NCI-H446 treated with DMSO at 0.1 percent for 48 hours (cell line): ENCODE measurements around the gene AVP.

Experiments
- DNase-seq: peaks from one replicate; lab custom pipeline; 2025; lab: John Stamatoyannopoulos, UW

The AVP gene

DNA sequence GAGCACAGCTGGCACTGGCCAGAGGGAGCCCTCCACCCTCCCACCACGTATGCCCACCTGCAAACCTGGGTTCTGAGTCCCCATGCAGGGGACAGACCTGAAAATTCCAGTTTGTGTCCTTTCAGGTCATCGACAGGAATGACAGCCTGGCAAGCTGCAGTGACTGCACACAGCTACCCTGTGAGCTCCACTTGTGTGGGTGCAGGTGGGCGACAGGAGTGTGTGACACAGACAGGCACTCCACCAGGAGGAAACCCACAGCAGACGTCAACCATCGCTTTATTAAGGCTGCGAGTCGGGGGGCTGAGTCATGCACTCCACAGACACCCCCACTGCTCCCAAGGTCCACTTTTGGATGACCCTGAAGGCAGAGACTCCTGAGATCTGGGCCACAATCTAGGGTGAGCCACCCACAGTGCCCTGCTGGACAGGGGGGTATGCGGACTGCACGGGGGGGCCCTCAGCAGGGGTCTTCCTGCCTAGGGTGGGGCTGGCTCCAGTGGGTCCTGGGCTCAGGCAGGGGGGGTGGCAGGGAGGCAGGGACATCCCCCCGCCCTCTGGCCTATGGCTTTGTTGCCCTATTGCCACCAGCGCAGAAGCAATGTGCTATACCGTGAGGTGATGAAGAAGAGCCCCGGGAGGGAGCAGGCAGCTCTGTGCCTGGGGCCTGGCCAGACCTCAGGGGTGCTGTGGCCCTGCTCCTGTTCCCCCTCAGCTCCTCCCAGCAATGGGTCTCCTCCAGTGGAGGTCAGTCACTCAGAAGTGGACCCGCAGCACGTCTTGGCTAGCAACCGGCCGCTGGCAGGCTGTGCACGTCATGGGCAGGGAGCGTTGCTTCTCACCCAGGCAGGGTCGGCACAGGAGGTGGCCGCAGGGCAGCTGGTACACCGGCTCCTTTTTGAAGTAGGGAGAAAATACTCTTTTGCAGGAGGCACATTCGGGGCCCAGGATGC is 25.1 kb upstream of the AVP start:
- no peak for DNase-seq

DNA sequence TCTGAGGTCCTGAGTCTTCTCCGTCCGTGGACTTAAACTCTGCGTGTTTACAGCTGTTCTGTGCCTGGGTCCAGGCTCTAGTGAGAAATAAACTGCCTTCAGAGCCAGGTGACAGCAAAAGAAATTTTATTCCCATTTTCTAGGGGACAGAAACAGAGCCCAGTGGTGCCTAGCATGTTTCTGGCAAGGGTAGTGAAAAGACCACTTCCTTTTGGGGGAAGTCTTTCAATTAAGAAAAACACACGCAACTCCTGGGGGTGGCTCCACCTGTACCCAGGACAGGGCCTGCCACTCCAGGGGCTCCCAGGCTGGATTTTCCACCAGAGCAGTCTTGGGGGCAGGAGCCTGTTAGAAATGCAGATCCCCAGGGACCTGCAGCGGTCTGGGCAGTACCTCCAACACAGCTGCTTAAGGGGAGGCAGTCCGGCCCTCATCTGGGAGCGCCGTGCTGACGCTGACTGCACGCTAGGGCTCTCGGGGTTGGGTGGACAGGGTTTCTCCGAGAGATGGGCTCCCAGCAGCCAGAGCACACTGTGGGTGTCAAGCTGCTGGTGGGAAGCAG is 23.0 kb upstream of the AVP start:
- no peak for DNase-seq

DNA sequence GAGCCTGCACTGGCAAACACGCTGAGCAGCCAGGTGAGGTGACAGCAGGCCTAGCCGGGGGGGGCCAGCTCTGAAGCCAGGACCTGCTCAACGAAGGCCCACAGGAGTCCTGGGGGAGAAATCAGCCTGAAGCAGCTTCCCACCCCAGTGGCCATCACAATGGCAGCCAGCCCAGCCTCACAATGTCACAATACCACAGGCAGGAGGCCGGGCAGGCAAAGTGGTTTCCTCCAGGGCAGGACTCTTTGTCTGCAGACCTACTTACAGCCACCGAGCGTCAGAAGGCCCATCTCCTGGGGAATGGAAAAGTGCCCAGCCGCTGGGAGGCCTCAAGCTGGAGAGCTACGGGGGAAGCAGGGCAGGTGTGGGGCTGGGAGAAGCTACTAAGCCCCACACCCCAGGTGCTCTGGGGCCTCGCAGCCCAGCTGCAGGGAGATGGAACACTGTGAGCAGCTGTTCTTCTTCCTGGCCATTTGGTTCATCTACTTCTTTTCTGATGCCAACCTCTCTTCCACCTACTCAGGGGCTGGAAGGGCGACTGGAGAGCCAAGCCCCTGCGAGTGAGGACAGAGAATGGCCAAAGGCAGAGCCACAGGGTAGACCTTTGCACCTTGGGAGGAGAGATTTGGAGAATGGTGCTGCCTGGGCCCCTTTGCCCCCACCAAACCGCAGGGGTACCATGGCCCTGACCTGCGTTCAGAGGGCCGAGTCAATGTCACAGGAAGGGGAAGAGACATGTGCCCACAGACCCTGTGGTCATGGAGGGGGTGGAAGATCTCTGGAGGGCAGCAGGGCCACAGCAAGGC is 22.3 kb upstream of the AVP start:
- no peak for DNase-seq

DNA sequence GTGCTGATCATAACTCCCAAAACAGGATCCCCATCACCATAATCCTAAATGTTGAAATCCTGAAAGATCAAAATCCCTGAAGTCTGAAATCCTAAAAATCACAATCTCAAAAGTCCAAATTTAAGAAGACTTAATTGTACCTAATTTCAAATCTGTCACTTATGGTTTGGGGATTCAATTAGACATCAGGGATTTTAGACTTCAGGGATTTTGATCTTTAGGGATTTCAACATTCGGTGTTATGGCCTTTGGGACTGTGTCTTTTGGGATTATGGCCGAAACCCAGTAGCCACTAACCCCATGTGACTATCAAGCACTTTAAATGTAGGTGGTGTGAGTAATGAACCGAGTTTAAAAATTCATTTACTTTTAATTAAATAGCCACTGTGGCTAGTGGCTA is 21.7 kb upstream of the AVP start:
- DNase-seq = no peak

DNA sequence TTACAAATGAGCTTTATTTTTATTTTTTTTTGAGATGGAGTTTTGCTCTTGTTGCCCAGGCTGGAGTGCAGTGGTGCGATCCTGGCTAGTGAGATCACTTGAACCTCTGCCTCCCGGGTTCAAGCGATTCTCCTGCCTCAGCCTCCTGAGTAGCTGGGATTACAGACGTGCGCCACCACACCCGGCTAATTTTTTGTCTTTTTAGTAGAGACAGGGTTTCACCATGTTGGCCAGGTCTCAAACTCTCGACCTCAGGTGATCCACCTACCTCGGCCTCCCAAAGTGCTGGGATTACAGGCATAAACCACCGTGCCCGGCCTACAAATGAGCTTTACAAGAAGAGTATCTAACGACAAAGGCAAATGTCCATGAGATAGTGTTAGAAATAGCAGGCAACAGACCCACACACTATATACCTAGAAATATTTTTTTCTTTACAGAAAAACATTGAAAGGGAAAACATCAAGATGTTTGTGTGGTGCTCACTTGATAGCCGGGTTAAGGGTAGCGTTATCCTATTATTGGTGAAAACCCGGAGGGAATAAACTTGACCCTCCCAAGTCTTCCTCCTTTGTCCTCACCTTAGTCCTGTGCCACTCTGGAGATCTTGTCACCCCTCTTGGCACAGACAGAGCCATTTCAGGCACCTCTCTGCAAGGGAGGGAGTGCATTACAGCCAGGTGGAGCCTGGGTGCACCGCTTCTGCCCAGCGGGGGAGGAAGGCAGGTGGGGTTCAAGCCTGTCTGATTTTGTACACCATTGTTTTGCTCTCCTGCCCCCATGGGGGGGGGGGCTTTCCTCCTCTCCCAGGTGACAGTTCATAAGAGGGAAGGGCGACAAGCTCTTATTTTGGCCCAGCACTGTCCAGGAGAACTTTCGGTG is 21.0 kb upstream of the AVP start:
- no peak for DNase-seq

DNA sequence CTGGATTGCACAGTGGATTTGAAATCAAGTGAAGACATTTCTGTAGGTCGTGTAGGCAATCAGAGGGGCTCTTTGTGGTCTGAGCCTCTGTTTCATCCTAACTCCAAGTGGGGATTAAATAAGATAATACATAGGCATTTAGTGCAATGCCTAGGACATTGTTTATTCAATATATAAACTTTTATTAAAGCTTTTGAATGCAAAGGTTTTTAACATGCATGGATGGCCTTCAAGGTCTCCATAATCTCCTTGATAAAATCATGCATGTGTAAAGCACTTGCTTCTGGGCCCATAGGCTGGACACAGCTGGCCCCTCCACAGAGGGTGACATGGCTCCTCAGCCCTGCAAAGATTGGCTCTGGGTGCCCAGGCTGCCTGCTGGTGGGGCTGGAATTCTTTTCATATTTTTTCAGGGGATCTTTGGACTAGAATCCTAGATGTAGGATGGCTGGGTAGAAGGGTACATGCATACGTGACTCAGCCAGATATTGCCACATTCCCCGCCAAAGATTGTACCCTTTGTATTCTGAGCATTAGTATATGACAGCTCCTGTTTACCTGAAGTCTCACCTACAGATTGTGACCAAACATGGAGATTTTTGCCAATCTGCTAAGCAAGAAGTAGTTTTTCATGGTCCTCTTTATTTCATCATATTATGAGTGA is 19.0 kb upstream of the AVP start:
- DNase-seq = no peak

DNA sequence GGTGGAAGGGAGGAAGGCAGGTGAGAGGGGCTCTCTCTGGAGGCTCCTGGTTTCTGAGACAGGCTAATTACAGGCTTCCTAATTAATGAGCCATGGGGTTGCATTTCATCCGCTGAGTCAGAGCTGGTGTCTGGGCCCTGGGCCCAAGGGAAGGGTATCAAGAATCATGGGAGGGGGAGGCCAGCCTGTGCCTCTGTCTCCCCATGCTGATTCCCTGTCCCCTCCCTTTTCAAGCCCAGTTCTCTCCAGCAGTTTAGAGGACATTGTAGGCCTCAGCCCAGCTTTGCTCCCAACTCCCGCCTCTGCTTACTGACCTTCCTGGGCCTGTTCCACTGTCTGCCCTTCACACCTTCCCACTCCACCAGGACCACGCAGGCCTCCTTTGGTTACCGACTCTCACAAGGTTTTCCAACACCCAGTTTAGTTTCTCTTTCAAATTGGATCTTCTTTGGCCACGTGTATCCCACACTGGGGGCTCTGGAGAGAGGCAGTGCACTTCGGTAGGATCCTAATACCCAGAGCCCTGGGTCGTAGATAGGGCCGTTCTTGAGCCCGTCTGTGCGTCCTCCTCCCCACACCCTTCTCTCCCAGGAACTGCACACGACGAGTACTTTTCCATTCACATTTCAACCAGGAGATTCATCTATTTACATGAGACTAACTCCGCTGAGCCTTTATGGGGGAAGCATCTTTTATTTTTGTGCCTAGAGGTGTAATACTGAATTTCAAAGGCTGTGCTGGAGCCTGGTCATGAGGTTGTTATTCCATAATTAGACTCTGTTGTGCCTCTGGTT is 18.2 kb upstream of the AVP start:
- DNase-seq = no peak

DNA sequence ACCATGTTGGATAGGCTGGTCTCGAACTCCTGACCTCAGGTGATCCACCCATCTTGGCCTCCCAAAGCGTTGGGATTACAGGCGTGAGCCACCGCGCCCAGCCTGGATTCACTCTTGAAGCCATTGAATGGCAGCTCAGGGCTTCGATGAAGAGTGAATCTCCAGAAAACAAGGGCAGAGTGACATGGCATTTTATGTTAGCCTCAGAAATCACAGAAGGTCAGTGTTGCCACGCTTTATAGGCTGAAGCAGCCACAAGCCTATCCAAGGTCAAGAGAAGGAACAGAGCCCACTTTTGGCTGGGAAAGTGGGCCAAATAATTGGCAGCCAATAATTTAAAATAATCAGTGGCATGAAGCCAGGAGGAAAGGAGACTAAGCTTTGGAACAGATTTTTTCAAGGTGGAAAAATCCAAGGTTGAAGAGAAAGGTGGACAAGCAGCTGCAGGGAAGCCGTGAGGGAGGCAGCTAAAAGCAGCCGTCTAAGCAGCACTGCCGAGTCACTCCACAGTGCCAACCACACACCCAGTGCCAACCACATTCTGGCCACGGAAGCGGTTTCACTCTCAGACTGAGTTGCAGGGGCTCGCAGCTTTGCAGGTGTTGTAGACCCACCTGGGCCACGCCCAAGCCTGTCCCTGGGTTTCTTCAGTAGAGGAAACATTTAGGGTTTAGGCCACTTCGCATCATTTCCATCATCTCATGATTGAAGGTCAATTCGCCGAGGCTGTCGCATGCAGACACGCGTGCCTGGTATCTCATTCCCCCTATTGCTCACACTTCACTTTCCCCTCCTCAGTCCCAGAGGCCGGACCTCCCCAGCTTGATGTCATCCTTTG is 17.4 kb upstream of the AVP start:
- DNase-seq = no peak

DNA sequence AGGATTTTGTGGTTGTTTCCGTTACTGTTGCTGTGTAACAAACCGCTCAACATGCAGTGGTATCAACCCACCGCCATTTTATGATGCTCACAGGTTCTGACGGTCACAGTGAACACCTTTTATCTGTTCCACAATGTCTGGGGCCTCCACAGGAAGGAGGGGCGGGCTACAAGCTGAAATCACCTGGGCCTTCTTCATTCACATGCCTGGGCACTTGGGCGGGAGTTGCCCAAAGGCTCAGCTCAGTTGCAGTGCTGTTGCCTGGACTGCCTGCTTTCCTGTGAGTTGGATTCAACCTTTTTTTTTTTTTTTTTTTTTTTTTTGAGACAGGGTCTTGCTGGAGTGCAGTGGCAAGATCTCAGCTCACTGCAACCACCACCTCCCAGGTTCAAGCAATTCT is 16.7 kb upstream of the AVP start:
- no peak for DNase-seq

DNA sequence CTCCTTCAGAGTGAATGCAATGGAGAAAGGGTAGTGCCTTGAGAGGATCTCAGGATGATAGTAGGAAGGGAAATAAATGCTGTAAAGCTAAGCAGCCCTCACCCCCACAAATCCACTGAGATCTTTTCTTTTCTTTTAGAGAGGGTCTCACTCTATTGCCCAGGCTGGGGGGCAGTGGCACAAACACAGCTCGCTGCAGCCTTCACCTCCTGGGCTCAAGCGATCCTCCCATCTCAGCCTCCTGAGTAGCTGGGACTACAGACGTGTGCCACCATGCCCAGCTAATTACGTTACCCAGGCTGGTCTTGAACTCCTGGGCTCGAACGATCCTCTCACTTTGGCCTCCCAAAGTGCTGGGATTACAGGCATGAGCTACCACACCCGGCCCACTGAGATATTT is 16.0 kb upstream of the AVP start:
- DNase-seq = no peak

DNA sequence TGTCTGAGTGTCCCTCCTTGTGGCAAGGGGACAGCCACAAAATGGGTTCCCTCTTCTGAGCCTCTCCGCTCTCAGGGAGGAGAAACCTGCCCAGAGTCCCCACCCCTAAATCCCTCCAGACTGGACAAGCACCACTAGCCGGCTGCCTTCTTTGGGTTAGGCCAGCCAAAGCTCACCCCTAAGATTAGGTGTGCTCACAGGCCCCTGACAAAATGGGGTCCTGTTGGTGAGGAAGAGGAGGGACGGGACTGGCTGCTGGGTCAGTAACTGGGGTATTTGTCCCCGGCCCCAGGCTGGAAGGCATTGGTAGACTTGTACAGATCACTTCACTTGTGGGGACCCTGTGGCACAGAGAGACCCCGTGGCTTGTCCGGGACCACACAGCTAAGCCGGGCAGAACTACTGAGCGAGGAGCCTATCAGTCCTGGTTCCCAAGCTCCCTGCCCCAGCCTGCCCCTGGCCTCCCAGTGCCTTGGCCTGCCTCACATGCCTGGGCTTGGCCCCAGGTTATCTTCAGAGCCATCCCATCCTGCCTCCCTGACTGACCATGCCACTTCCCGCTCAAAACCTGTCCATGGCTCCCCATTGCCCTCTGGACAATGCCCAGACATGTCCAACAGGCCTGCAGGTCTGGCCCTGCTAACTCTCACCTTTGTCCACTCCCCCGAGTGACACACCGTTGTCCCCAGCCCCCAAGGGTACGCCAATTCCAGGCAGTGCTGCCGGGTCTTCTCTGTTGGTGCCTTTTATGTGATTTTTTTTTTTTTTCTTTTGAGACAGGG is 10.5 kb upstream of the AVP start:
- no peak for DNase-seq

DNA sequence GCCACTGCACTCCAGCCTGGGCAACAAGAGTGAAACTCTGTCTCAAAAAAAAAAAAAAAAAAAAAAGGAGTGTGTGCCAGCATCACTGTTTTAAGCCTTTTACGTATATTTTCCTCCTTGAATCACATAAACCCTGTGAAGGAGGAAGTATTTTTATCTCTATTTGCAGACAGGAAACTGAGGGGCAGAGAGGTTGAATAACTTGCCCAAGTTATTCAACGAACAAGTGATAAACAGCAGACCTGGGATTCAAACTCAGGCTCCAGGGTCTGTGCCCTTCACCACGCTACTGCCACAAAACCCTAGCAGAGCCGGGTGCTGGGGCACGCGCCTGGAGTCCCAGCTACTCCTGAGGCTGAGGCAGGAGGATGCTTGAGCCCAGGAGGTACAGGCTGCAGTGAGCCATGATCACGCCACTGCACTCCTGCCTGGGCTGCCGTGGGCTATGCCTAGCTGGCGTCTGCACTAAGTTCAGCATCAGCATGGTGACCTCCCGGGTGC is 9.4 kb upstream of the AVP start:
- no peak for DNase-seq

DNA sequence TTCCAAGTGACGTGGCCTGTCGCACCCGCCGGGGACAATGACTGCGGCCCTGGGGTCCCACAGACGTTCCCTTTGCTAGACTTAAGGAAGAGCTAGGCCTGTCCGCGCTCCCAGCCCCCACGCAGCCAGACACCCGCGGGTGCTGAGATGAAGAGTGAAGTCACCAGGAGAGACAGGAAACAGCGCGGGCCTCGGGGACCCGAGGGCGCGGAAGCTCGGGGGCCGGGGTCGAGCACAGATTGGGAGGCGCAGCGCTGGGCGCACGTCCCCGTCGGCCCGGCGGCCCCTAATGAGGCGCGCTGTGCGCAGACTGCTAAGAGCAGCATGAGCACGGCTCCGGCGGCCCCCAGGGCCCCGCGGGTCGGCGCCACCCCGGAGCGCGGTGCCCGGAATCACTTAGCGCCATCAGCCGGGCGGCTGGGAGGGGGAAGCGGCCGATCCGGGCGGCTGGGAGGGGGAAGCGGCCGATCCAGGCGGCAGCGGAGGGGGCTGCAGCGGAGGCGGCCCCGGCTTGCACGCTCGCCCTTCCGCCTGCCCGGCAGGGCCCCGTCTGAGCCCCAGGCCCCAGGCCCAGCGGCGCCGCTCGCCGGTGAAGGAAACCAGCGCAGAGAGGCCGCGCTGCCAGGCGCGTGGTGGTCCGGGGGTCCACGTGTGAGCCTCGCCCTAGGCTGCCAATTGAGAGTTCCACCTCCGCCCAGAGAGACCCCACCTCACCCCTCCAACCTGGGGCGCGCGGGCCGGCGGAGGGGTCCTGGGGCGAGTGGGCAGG is 8.3 kb upstream of the AVP start:
- no peak for DNase-seq

DNA sequence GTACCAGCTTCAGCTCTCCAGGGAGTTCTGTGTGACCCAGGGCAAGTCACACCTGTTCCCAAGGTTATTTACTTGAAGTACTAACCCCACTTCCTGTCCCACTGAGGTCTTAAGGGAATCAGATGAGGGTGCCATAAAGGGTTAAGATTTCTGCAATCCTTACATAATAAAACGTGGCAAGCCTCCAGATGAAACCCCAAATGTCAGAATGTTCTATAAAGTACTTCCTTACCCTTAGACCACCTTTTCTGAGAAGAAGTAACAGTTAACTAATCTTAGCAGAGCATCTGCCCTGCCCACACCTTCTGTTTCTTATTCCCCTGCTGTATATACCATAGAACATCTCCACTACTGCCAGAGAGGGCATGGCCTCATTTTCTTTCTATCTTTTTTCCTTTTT is 6.0 kb upstream of the AVP start:
- DNase-seq = no peak

DNA sequence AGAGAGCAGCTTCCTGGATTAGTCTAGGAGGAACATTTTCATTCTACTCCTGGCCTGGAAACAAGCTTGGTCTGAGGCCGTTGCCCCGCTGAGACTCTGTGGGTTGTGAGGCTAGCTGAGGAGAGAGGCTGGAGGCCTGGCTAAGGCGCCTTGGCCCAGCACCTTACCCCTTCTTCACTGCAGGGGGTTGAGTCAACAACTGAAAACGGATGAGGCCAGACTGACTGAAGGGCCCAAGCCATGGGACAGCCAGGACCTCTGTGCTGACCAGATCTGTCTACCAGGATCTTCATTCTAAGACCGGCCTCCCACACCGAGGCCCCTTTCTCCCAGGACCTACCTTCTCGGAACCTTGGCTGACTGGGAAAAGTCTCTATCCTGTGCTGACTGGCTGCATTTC is 3.5 kb upstream of the AVP start:
- DNase-seq = no peak

DNA sequence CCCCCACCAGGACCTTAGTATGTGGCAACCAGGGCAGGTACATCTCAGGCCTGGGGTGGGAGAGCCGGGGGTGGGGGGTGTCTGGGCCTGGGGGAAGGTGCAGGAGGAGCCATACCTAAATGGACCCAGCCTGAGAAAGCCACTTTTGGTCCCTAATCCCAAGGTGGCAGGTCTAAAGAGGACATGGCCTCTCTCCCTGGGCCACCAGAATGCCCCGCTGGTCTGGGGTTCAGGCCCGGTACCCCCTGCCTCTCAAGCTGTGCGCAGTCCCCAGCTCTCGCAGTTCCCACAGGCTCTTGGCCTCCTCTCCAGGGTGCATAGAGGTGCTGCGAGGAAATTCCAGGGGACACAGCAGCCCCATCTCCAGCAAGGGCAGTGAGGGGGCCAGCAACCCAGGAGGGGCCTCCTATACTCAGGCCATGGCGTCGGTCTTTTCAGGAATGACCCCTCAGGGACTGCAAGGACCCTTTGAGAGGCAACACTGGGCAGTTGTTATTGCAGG is 1.1 kb upstream of the AVP start:
- no peak for DNase-seq

DNA sequence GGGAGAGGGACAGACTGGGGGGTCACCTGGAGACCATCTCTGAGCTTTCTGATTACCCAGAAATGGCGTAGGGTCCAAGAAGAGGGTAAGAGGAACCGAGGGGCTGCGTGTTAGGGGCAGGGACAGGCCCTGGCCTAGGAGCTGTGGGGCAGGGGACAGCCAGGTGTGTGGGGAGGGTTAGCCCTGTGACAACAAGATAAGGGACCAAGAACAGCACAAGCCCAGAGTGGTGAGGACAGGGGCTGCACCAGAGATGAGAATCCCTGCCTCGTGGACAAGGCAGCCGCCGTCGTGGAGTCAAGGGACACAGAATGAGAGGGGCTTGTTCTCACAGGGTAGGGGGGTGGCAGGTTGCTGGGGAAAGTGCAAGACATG is 449 bp upstream of the AVP start:
- no peak for DNase-seq
